HG03565 (cell line): Measurements from ENCODE around the gene KCNK3.
"Not testable (repeated sequence)": the region's sequence is repeated elsewhere in the genome, so short reads cannot be mapped to it uniquely, and the experiment has no call there.

Source experiments
- ATAC-seq: cut with Tn5 transposase; IDR thresholded peaks from one replicate; pipeline ENCODE4 v1.9.1; 2021; ENCODE audit warnings: mild to moderate bottlenecking, moderate library complexity; ENCODE audit not compliant: unreplicated experiment

Gene KCNK3

GRCh38 chr2:26660363-26660962 is 32.1 kb upstream of the KCNK3 start:
- no peak for ATAC-seq

GRCh38 chr2:26665296-26665695 is 27.2 kb upstream of the KCNK3 start:
- ATAC-seq, result not testable (repeated sequence)

GRCh38 chr2:26666671-26667070 is 25.9 kb upstream of the KCNK3 start:
- no peak for ATAC-seq

GRCh38 chr2:26668041-26668440 is 24.5 kb upstream of the KCNK3 start:
- ATAC-seq, result no peak

- no peak for ATAC-seq
These were observed 23.4 kb upstream of the KCNK3 start for GRCh38 chr2:26668856-26669750.

- no peak for ATAC-seq
These were observed 22.4 kb upstream of the KCNK3 start for GRCh38 chr2:26670171-26670570.

- ATAC-seq, result no peak
These were observed 21.5 kb upstream of the KCNK3 start for GRCh38 chr2:26670931-26671460.

GRCh38 chr2:26671691-26672090 is 20.8 kb upstream of the KCNK3 start:
- ATAC-seq, result no peak

GRCh38 chr2:26672112-26672817 is 20.3 kb upstream of the KCNK3 start:
- no peak for ATAC-seq

- no peak for ATAC-seq
These were observed 19.6 kb upstream of the KCNK3 start for GRCh38 chr2:26672818-26673393.

- ATAC-seq, result no peak
These were observed 18.3 kb upstream of the KCNK3 start for GRCh38 chr2:26674002-26674751.

- no peak for ATAC-seq
These were observed 17.8 kb upstream of the KCNK3 start for GRCh38 chr2:26674771-26675170.

GRCh38 chr2:26675651-26676255 is 16.8 kb upstream of the KCNK3 start:
- ATAC-seq, result no peak

- ATAC-seq, result no peak
These were observed 14.5 kb upstream of the KCNK3 start for GRCh38 chr2:26678035-26678434.

GRCh38 chr2:26679867-26680266 is 12.7 kb upstream of the KCNK3 start:
- no peak for ATAC-seq

- no peak for ATAC-seq
These were observed 10.9 kb upstream of the KCNK3 start for GRCh38 chr2:26681656-26682055.

GRCh38 chr2:26682155-26682554 is 10.4 kb upstream of the KCNK3 start:
- no peak for ATAC-seq

- no peak for ATAC-seq
These were observed 8.9 kb upstream of the KCNK3 start for GRCh38 chr2:26683583-26683982.

GRCh38 chr2:26685341-26685740 is 7.2 kb upstream of the KCNK3 start:
- no peak for ATAC-seq
